HG02798 (cell line): ENCODE results near the gene CALHM5.
"Not testable (repeated sequence)": the region's sequence is repeated elsewhere in the genome, so short reads cannot be mapped to it uniquely, and the experiment has no call there.

Source experiments
- ATAC-seq: cut with Tn5 transposase; IDR thresholded peaks from one replicate; pipeline ENCODE4 v1.9.1; 2021; ENCODE audit warnings: mild to moderate bottlenecking; ENCODE audit not compliant: unreplicated experiment, poor library complexity

CALHM5 gene

GRCh38 chr6:116511424-116512110 is at the start of gene CALHM5:
Gene CALHM5, plus strand, starts transcription at chr6:116511639. Its CDS starts 58 bp downstream, at chr6:116511697.
- ATAC-seq = no peak

- peak; percentile 91 for ATAC-seq
Observed at GRCh38 chr6:116461932-116462885, 49.2 kb upstream of the CALHM5 start.

GRCh38 chr6:116463301-116463700 is 48.1 kb upstream of the CALHM5 start:
- ATAC-seq = no peak

- no peak for ATAC-seq
Observed at GRCh38 chr6:116465246-116465645, 46.2 kb upstream of the CALHM5 start.

- no peak for ATAC-seq
Observed at GRCh38 chr6:116467096-116467495, 44.3 kb upstream of the CALHM5 start.

- ATAC-seq = no peak
Observed at GRCh38 chr6:116467514-116467913, 43.9 kb upstream of the CALHM5 start.

GRCh38 chr6:116468293-116468692 is 43.1 kb upstream of the CALHM5 start:
- ATAC-seq = no peak

- ATAC-seq = no peak
Observed at GRCh38 chr6:116471531-116471930, 39.9 kb upstream of the CALHM5 start.

- no peak for ATAC-seq
Observed at GRCh38 chr6:116472706-116473105, 38.7 kb upstream of the CALHM5 start.

- ATAC-seq = no peak
Observed at GRCh38 chr6:116475141-116475540, 36.3 kb upstream of the CALHM5 start.

GRCh38 chr6:116476002-116476678 is 35.3 kb upstream of the CALHM5 start:
- ATAC-seq = peak; percentile 100

- ATAC-seq = no peak
Observed at GRCh38 chr6:116482780-116483179, 28.7 kb upstream of the CALHM5 start.

- ATAC-seq = no peak
Observed at GRCh38 chr6:116483616-116484015, 27.8 kb upstream of the CALHM5 start.

GRCh38 chr6:116485559-116486184 is 25.8 kb upstream of the CALHM5 start:
- ATAC-seq = no peak

GRCh38 chr6:116491610-116492330 is 19.7 kb upstream of the CALHM5 start:
- no peak for ATAC-seq

- no peak for ATAC-seq
Observed at GRCh38 chr6:116492331-116493067, 18.9 kb upstream of the CALHM5 start.

GRCh38 chr6:116495161-116495560 is 16.3 kb upstream of the CALHM5 start:
- not testable (repeated sequence) for ATAC-seq

- ATAC-seq = no peak
Observed at GRCh38 chr6:116497113-116497676, 14.2 kb upstream of the CALHM5 start.

GRCh38 chr6:116500969-116501433 is 10.4 kb upstream of the CALHM5 start:
- ATAC-seq = no peak
